ENCODE results near the gene POLE4.

DNA sequence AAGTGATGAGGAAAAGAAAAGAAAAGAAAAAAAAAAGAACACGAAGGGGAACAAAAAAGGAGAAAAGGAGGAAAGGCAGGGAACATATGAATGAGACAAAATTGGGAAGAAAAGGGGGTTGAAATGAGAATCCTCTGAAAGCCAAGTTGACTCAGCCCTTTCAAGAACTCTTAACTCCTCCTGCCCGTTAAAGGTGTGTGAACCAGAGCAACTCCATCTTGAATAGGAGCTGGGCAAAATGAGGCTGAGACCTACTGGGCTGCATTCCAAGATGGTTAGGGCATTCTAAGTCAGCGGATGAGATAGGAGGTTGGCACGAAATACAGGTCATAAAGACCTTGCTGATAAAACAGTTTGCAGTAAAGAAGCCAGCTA lies 4.0 kb upstream of the POLE4 start:
- TF ChIP-seq EZH2 (IDR thresholded peaks at IDR 0.05; ENCODE audit: insufficient read depth, poor library complexity, severe bottlenecking) (no peak), EZH2phosphoT487 (IDR thresholded peaks at IDR 0.05; ENCODE audit: insufficient read depth, low read depth) (no peak)
